GM19328 (cell line): ENCODE measurements around the gene PAK5.
A peak's percentile ranks its signal among the peaks of the same experiment; 100 is the strongest.

Source experiments
- ATAC-seq: cut with Tn5 transposase; IDR thresholded peaks from one replicate; pipeline ENCODE4 v1.9.1; 2021; ENCODE audit warnings: mild to moderate bottlenecking, moderate library complexity; ENCODE audit not compliant: unreplicated experiment

PAK5 gene

GRCh38 chr20:9626357-9626756 is 212.5 kb downstream of the PAK5 start:
- ATAC-seq: no peak

- no peak for ATAC-seq
Observed at GRCh38 chr20:9617940-9618339, 220.9 kb downstream of the PAK5 start.

- ATAC-seq: no peak
Observed at GRCh38 chr20:9616833-9617461, 221.9 kb downstream of the PAK5 start.

GRCh38 chr20:9616455-9616805 is 222.4 kb downstream of the PAK5 start:
- peak; percentile 14 for ATAC-seq

- ATAC-seq: peak; percentile 97
Observed at GRCh38 chr20:9615766-9616454, 223.0 kb downstream of the PAK5 start.

GRCh38 chr20:9615118-9615517 is 223.8 kb downstream of the PAK5 start:
- ATAC-seq: no peak

GRCh38 chr20:9613871-9614270 is 225.0 kb downstream of the PAK5 start:
- ATAC-seq: no peak

GRCh38 chr20:9611921-9612320 is 227.0 kb downstream of the PAK5 start:
- ATAC-seq: no peak

GRCh38 chr20:9610665-9611064 is 228.2 kb downstream of the PAK5 start:
- no peak for ATAC-seq

GRCh38 chr20:9609887-9610502 is 228.9 kb downstream of the PAK5 start:
- peak; percentile 69 for ATAC-seq

- ATAC-seq: peak; percentile 19
Observed at GRCh38 chr20:9608639-9609340, 230.1 kb downstream of the PAK5 start.

- ATAC-seq: no peak
Observed at GRCh38 chr20:9602847-9603183, 236.1 kb downstream of the PAK5 start.

- no peak for ATAC-seq
Observed at GRCh38 chr20:9600562-9600961, 238.3 kb downstream of the PAK5 start.

- no peak for ATAC-seq
Observed at GRCh38 chr20:9597547-9597946, 241.3 kb downstream of the PAK5 start.

GRCh38 chr20:9595763-9596162 is 243.1 kb downstream of the PAK5 start:
- ATAC-seq: no peak

- ATAC-seq: no peak
Observed at GRCh38 chr20:9594284-9594875, 244.5 kb downstream of the PAK5 start.

- no peak for ATAC-seq
Observed at GRCh38 chr20:9592419-9592818, 246.5 kb downstream of the PAK5 start.

- no peak for ATAC-seq
Observed at GRCh38 chr20:9591080-9591479, 247.8 kb downstream of the PAK5 start.

- no peak for ATAC-seq
Observed at GRCh38 chr20:9590189-9590588, 248.7 kb downstream of the PAK5 start.

- ATAC-seq: no peak
Observed at GRCh38 chr20:9588706-9589105, 250.2 kb downstream of the PAK5 start.

GRCh38 chr20:9583151-9583550 is 255.7 kb downstream of the PAK5 start:
- ATAC-seq: no peak

- ATAC-seq: no peak
Observed at GRCh38 chr20:9582137-9582536, 256.7 kb downstream of the PAK5 start.
